ENCODE results near the gene OR4F6.
"Not testable (repeated sequence)": the region's sequence is repeated elsewhere in the genome, so short reads cannot be mapped to it uniquely, and the experiment has no call there.

- TF ChIP-seq CTCF (IDR thresholded peaks at IDR 0.05; ENCODE audit: low read depth, low read length); POLR2A (IDR thresholded peaks at IDR 0.05; ENCODE audit: extremely low read depth, insufficient read length): not testable (repeated sequence)
Observed at GRCh38 chr15:101790748-101791147, 12.6 kb upstream of the OR4F6 start.

Data from NB4 (cell line).